Prostate gland (tissue), 2 donors: ENCODE measurements around the gene LRRN3. TPM values are rescaled to one million over a fixed set of nuclear protein-coding genes. Genes with fewer than 3 reads are reported as not detected.

Experiments
- DNase-seq: peaks from one replicate; pipeline ENCODE4 v3.0.0-alpha.2; 2019; ENCODE audit warnings: low spot score
- H3K27ac ChIP-seq, 2 donors: fragments of 200-600 bp; sonication (generic); 2 replicates each; pipeline ENCODE4 v1.5.1; 2017 to 2019
- H3K27me3 ChIP-seq: fragments of 200-600 bp; sonication (generic); replicated peaks from 2 replicates; pipeline ENCODE4 v1.5.1; 2019; ENCODE audit not compliant: insufficient read depth
- H3K36me3 ChIP-seq, 2 donors: fragments of 200-600 bp; sonication (generic); 1 replicate in 1 of 2; 2 replicates in 1 of 2; pipeline versions ENCODE4 v1.5.1 to v1.8.1; 2017 to 2019
- H3K4me1 ChIP-seq: fragments of 200-600 bp; sonication (generic); replicated peaks from 2 replicates; pipeline ENCODE4 v1.5.1; 2019
- H3K4me3 ChIP-seq, 2 donors: fragments of 200-600 bp; sonication (generic); 2 replicates each; pipeline ENCODE4 v1.5.1; 2017 to 2019
- H3K9me3 ChIP-seq: fragments of 200-600 bp; sonication (generic); 2 replicates; pipeline ENCODE4 v1.5.1; 2017
- CTCF ChIP-seq, 4 experiments: fragments of 200-600 bp in 2 of 4; fragments of 450-650 bp in 2 of 4; sonication (generic) in 2 of 4; IDR thresholded peaks; 1 replicate in 3 of 4; 2 replicates in 1 of 4; pipeline ENCODE4 v1.5.1; 2016 to 2019; ENCODE audit warnings: antibody characterized with exemption in 4 of 4, mild to moderate bottlenecking in 2 of 4, moderate library complexity in 2 of 4
- POLR2A ChIP-seq: fragments of 450-650 bp; IDR thresholded peaks from one replicate; pipeline ENCODE4 v1.6.1; 2016; ENCODE audit warnings: antibody characterized with exemption, mild to moderate bottlenecking
- POLR2AphosphoS5 ChIP-seq: sonication (generic); formaldehyde crosslinking; IDR thresholded peaks from one replicate; pipeline ENCODE4 v1.6.1; 2017; ENCODE audit warnings: antibody characterized with exemption
- WGBS: methylation state at CpG from one replicate; pipeline ENCODE4 v1.1.5; 2018; 5-methylcytosine and 5-hydroxymethylcytosine counted together
- intact Hi-C: fragments of 100-400 bp; cut with DNase I; formaldehyde crosslinking; loops from one replicate; pipeline ENCODE4 v1.14.2; 2022
- total RNA-seq, 2 donors: library from RNA; depleted of rRNA; stranded (reverse); fragments of >200 nt; gene quantifications; one replicate each; pipeline ENCODE4 v1.1.0, GENCODE V29; 2016

Gene LRRN3
- total RNA-seq, 2 donors from 2014 or later, result 0.32 to 41.5 TPM

DNA sequence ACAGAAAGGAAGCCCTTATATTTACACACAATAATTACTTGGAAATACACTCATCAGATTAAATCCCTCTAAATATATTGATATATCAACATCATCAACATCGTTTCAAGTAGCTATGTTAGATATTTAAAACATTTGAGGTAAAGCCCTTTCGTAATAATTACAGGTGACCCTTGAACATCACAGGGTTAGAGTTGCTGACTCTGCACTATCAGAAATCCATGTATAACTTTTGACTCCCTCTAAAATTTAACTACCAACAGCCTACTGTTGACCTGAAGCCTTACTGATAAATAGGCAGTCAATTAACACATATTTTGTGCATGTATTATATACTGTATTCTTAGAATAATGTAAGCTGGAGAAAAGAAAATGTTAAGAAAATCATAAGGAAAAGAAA is 34.6 kb upstream of the LRRN3 start:
- 89% methylated on average over 2 of the region's 2 CpGs for WGBS
- intact Hi-C loops, result no loop called here

DNA sequence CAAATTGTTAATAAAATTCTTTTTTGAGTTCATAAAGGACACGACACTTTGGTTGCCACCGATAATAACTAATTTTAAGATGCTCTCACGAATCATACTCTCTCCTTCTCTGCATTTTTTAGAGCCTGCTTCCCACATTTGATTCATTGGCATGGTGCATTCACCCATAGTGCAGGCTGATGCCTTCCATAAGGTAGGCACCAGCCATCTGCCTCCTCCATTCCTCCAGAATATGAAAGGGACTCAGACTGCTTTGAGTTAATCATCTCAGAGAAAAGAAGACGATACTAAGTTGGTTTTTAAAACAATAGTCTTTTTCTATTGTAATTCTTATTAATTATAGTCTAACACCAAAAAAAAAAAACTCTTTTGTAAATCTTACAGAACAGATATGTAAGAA is 33.9 kb upstream of the LRRN3 start:
- Histone ChIP-seq H3K36me3 (no peaks in the 10 kb centered on the region), H3K4me1 (no peaks in the 10 kb centered on the region), H3K27me3 (no peaks in the 10 kb centered on the region), H3K4me3 (no peak overlapping the region), H3K9me3 (no peaks in the 10 kb centered on the region), H3K27ac (no peak overlapping the region)
- TF ChIP-seq POLR2AphosphoS5 (no peak), CTCF (IDR thresholded peaks at IDR 0.05) (no peak), POLR2A (no peak)
- no peak for DNase-seq
- WGBS, result 89% methylated on average over 4 of the region's 4 CpGs
- intact Hi-C loops, result no loop called here

More for the DNA sequence above, 34.6 kb upstream of the LRRN3 start:
- Histone ChIP-seq H3K27me3 (no peaks in the 10 kb centered on the region), H3K27ac (no peak overlapping the region), H3K4me3 (no peak overlapping the region), H3K9me3 (no peaks in the 10 kb centered on the region), H3K4me1 (no peaks in the 10 kb centered on the region), H3K36me3 (no peaks in the 10 kb centered on the region)
- TF ChIP-seq POLR2A (no peak), POLR2AphosphoS5 (no peak)
- no peak for DNase-seq

- intact Hi-C loops, result no loop called here
- TF ChIP-seq CTCF (IDR thresholded peaks at IDR 0.05) (no peak), POLR2A (no peak), POLR2AphosphoS5 (no peak)
Observed at GRCh38 chr7:111059833-111060232, 31.1 kb upstream of the LRRN3 start.

GRCh38 chr7:111063166-111063565 is 27.8 kb upstream of the LRRN3 start:
- TF ChIP-seq POLR2AphosphoS5 (no peak), CTCF (IDR thresholded peaks at IDR 0.05) (no peak), POLR2A (no peak)

More at GRCh38 chr7:111059833-111060232, 31.1 kb upstream of the LRRN3 start:
- Histone ChIP-seq H3K4me3 (no peak overlapping the region), H3K4me1 (no peaks in the 10 kb centered on the region), H3K27ac (no peak overlapping the region), H3K36me3 (no peaks in the 10 kb centered on the region), H3K9me3 (no peaks in the 10 kb centered on the region), H3K27me3 (no peaks in the 10 kb centered on the region)
- no peak for DNase-seq

GRCh38 chr7:111067251-111067650 is 23.7 kb upstream of the LRRN3 start:
- intact Hi-C loops, result no loop called here
- no peaks in the 10 kb centered on the region for H3K27me3 ChIP-seq
- H3K36me3 ChIP-seq, result no peaks in the 10 kb centered on the region
- 94% methylated on average over 4 of the region's 4 CpGs for WGBS
- H3K27ac ChIP-seq, result no peak overlapping the region
- no peak overlapping the region for H3K4me3 ChIP-seq
- DNase-seq, result no peak
- TF ChIP-seq POLR2AphosphoS5, result no peak
- no peak for TF ChIP-seq CTCF (IDR thresholded peaks at IDR 0.05)
- no peak for TF ChIP-seq POLR2A
- H3K9me3 ChIP-seq, result no peaks in the 10 kb centered on the region
- no peaks in the 10 kb centered on the region for H3K4me1 ChIP-seq

More at GRCh38 chr7:111063166-111063565, 27.8 kb upstream of the LRRN3 start:
- Histone ChIP-seq H3K9me3 (no peaks in the 10 kb centered on the region), H3K4me3 (no peak overlapping the region), H3K27me3 (no peaks in the 10 kb centered on the region), H3K27ac (no peak overlapping the region), H3K36me3 (no peaks in the 10 kb centered on the region), H3K4me1 (no peaks in the 10 kb centered on the region)
- no peak for DNase-seq
- intact Hi-C loops, result no loop called here
- 95% methylated on average over 1 of the region's 1 CpG for WGBS
